Activated CD4-positive, alpha-beta T cell treated with anti-CD3 and anti-CD28 coated beads for 36 hours (primary cell): Measurements from ENCODE around the gene DLGAP4. TPM values are rescaled to one million over a fixed set of nuclear protein-coding genes. Genes with fewer than 3 reads are reported as not detected.

Experiments
- ATAC-seq: fragments of 200-7000 bp; cut with Tn5 transposase; one replicate; pipeline ENCODE4 v1.10.0; 2021; ENCODE audit warnings: mild to moderate bottlenecking, moderate library complexity
- CTCF ChIA-PET: fragments of 350-600 bp; sonication (Branson Sonifier 250); formaldehyde crosslinking; loops from one replicate; lab custom pipeline; 2021; ENCODE audit warnings: antibody characterized with exemption; lab: Charles Lee
- POLR2A ChIA-PET: fragments of 350-600 bp; sonication (Branson Sonifier 250); formaldehyde crosslinking; loops from one replicate; lab custom pipeline; 2021; ENCODE audit warnings: antibody characterized with exemption, inconsistent platforms; lab: Charles Lee
- DNase-seq: peaks from one replicate; pipeline ENCODE4 v3.0.0-alpha.2; 2020
- H3K27ac Mint-ChIP-seq: one replicate; pipeline ENCODE4 v1.8.0; 2021; ENCODE audit warnings: mixed read lengths
- H3K27me3 Mint-ChIP-seq: one replicate; pipeline ENCODE4 v1.8.0; 2021; ENCODE audit warnings: mixed read lengths
- H3K36me3 Mint-ChIP-seq: one replicate; pipeline ENCODE4 v1.8.0; 2021; ENCODE audit warnings: low read depth, mixed read lengths
- H3K4me1 Mint-ChIP-seq: one replicate; pipeline ENCODE4 v1.8.0; 2021; ENCODE audit warnings: mixed read lengths
- H3K4me3 Mint-ChIP-seq: one replicate; pipeline ENCODE4 v1.8.0; 2021; ENCODE audit warnings: mild to moderate bottlenecking, moderate library complexity, mixed read lengths
- H3K9me3 Mint-ChIP-seq: one replicate; pipeline ENCODE4 v1.8.0; 2021; ENCODE audit warnings: low read depth, mixed read lengths
- intact Hi-C, 2 experiments: fragments of 100-400 bp; cut with DNase I in 1 of 2; cut with micrococcal nuclease in 1 of 2; formaldehyde crosslinking; loops; one replicate each; pipeline versions ENCODE4 v1.14.2 to v1.15.1; 2022 to 2024; cut with DNase I, micrococcal nuclease
- total RNA-seq, 2 experiments: library from RNA; stranded (reverse); gene quantifications; one replicate each; pipeline ENCODE4 v1.2.3, GENCODE V29; 2021

DLGAP4 gene
- total RNA-seq, 2 experiments from 2014 or later, result 19.0 to 21.8 TPM

- CTCF ChIA-PET, result interaction anchor here (1.0 kb wide), 1 partner anchor 124 kb away, joined by 3 read pairs; no protein-coding TSS in a partner anchor
- Mint-ChIP-seq H3K27me3 (peaks cover 4% of the 10 kb centered on the region), H3K36me3 (no peaks in the 10 kb centered on the region), H3K27ac (no peak overlapping the region), H3K4me1 (no peaks in the 10 kb centered on the region), H3K9me3 (no peaks in the 10 kb centered on the region), H3K4me3 (no peak overlapping the region)
- intact Hi-C loops, result loop anchor here in 1 of 2 experiments (2.0 kb wide), 1 partner anchor 163 kb away; no protein-coding TSS in a partner anchor
- POLR2A ChIA-PET, result no interaction called here
- ATAC-seq (no peak), DNase-seq (no peak)
Observed at GRCh38 chr20:36275441-36276189, 30.5 kb upstream of the DLGAP4 start.

GRCh38 chr20:36277546-36277945 lies 28.6 kb upstream of the DLGAP4 start:
- Mint-ChIP-seq H3K9me3 (no peaks in the 10 kb centered on the region), H3K36me3 (no peaks in the 10 kb centered on the region), H3K27ac (no peak overlapping the region), H3K4me1 (no peaks in the 10 kb centered on the region), H3K4me3 (no peak overlapping the region), H3K27me3 (peaks cover 9% of the 10 kb centered on the region)
- POLR2A ChIA-PET, result no interaction called here
- no peak for ATAC-seq
- intact Hi-C loops, result no loop called here
- CTCF ChIA-PET, result no interaction called here
- DNase-seq, result no peak

- no peak overlapping the region for H3K27ac Mint-ChIP-seq
Observed at GRCh38 chr20:36279362-36279761, 26.8 kb upstream of the DLGAP4 start.

GRCh38 chr20:36279776-36280175 lies 26.4 kb upstream of the DLGAP4 start:
- Mint-ChIP-seq H3K9me3 (no peaks in the 10 kb centered on the region), H3K4me3 (no peak overlapping the region), H3K27ac (no peak overlapping the region), H3K27me3 (peaks cover 11% of the 10 kb centered on the region), H3K36me3 (no peaks in the 10 kb centered on the region), H3K4me1 (no peaks in the 10 kb centered on the region)
- ChIA-PET POLR2A (no interaction called here), CTCF (interaction anchor here (0.6 to 0.7 kb wide), 2 partner anchors 193 to 541 kb away, joined by 3 read pairs; no protein-coding TSS in a partner anchor)
- no peak for ATAC-seq
- no peak for DNase-seq
- intact Hi-C loops, result no loop called here

More at GRCh38 chr20:36279362-36279761, 26.8 kb upstream of the DLGAP4 start:
- ChIA-PET CTCF (interaction anchor here (0.6 to 0.7 kb wide), 2 partner anchors 193 to 541 kb away, joined by 3 read pairs; no protein-coding TSS in a partner anchor), POLR2A (no interaction called here)
- ATAC-seq (no peak), DNase-seq (no peak)
- intact Hi-C loops, result no loop called here
- Mint-ChIP-seq H3K27me3 (peaks cover 11% of the 10 kb centered on the region), H3K36me3 (no peaks in the 10 kb centered on the region), H3K4me3 (no peak overlapping the region), H3K9me3 (no peaks in the 10 kb centered on the region), H3K4me1 (no peaks in the 10 kb centered on the region)

GRCh38 chr20:36281785-36282380 lies 24.3 kb upstream of the DLGAP4 start:
- CTCF ChIA-PET, result interaction anchor here (0.6 kb wide), 1 partner anchor 8 kb away, joined by 4 read pairs; no protein-coding TSS in a partner anchor
- no peaks in the 10 kb centered on the region for H3K4me1 Mint-ChIP-seq

GRCh38 chr20:36284751-36285150 lies 21.4 kb upstream of the DLGAP4 start:
- Mint-ChIP-seq H3K4me1 (no peaks in the 10 kb centered on the region), H3K4me3 (no peak overlapping the region), H3K36me3 (no peaks in the 10 kb centered on the region), H3K9me3 (no peaks in the 10 kb centered on the region), H3K27ac (no peak overlapping the region), H3K27me3 (peaks cover 25% of the 10 kb centered on the region)
- no peak for ATAC-seq
- intact Hi-C loops, result no loop called here
- POLR2A ChIA-PET, result no interaction called here
- no peak for DNase-seq
- CTCF ChIA-PET, result no interaction called here

More at GRCh38 chr20:36281785-36282380, 24.3 kb upstream of the DLGAP4 start:
- ATAC-seq (no peak), DNase-seq (no peak)
- Mint-ChIP-seq H3K36me3 (no peaks in the 10 kb centered on the region), H3K27ac (no peak overlapping the region), H3K4me3 (no peak overlapping the region), H3K9me3 (no peaks in the 10 kb centered on the region), H3K27me3 (peaks cover 14% of the 10 kb centered on the region)
- POLR2A ChIA-PET, result interaction anchor here (0.7 kb wide), 1 partner anchor 9 kb away, joined by 4 read pairs; no protein-coding TSS in a partner anchor
- intact Hi-C loops, result no loop called here

GRCh38 chr20:36285746-36286447 lies 20.2 kb upstream of the DLGAP4 start:
- Mint-ChIP-seq H3K4me1 (no peaks in the 10 kb centered on the region), H3K27ac (no peak overlapping the region), H3K27me3 (peaks cover 23% of the 10 kb centered on the region), H3K36me3 (no peaks in the 10 kb centered on the region), H3K9me3 (no peaks in the 10 kb centered on the region), H3K4me3 (no peak overlapping the region)
- ATAC-seq, result no peak
- ChIA-PET CTCF (no interaction called here), POLR2A (no interaction called here)
- no peak for DNase-seq
- intact Hi-C loops, result no loop called here

- Mint-ChIP-seq H3K4me3 (no peak overlapping the region), H3K4me1 (no peaks in the 10 kb centered on the region), H3K27me3 (peaks cover 36% of the 10 kb centered on the region), H3K9me3 (no peaks in the 10 kb centered on the region), H3K27ac (no peak overlapping the region), H3K36me3 (no peaks in the 10 kb centered on the region)
- intact Hi-C loops, result no loop called here
- CTCF ChIA-PET, result no interaction called here
- ATAC-seq (no peak), DNase-seq (no peak)
- POLR2A ChIA-PET, result no interaction called here
Observed at GRCh38 chr20:36297656-36298055, 8.5 kb upstream of the DLGAP4 start.

GRCh38 chr20:36298061-36298460 lies 8.1 kb upstream of the DLGAP4 start:
- Mint-ChIP-seq H3K27ac (no peak overlapping the region), H3K4me3 (no peak overlapping the region), H3K4me1 (no peaks in the 10 kb centered on the region), H3K36me3 (no peaks in the 10 kb centered on the region), H3K9me3 (no peaks in the 10 kb centered on the region), H3K27me3 (peaks cover 36% of the 10 kb centered on the region)
- ChIA-PET POLR2A (no interaction called here), CTCF (no interaction called here)
- DNase-seq (no peak), ATAC-seq (no peak)
- intact Hi-C loops, result no loop called here

- H3K27ac Mint-ChIP-seq, result no peak overlapping the region
- H3K27me3 Mint-ChIP-seq, result peaks cover 44% of the 10 kb centered on the region
- ChIA-PET POLR2A (no interaction called here), CTCF (interaction anchor here (1.3 kb wide), 1 partner anchor 101 kb away, joined by 3 read pairs; no protein-coding TSS in a partner anchor)
- intact Hi-C loops, result no loop called here
- no peak overlapping the region for H3K4me3 Mint-ChIP-seq
- no peaks in the 10 kb centered on the region for H3K36me3 Mint-ChIP-seq
- ATAC-seq (no peak), DNase-seq (no peak)
- H3K9me3 Mint-ChIP-seq, result no peaks in the 10 kb centered on the region
- no peaks in the 10 kb centered on the region for H3K4me1 Mint-ChIP-seq
Observed at GRCh38 chr20:36298795-36299339, 7.3 kb upstream of the DLGAP4 start.

GRCh38 chr20:36299459-36299858 lies 6.7 kb upstream of the DLGAP4 start:
- H3K4me1 Mint-ChIP-seq, result no peaks in the 10 kb centered on the region
- ATAC-seq (no peak), DNase-seq (no peak)
- POLR2A ChIA-PET, result no interaction called here
- no peak overlapping the region for H3K27ac Mint-ChIP-seq
- CTCF ChIA-PET, result interaction anchor here (1.3 kb wide), 1 partner anchor 100 kb away, joined by 3 read pairs; no protein-coding TSS in a partner anchor
- no peaks in the 10 kb centered on the region for H3K36me3 Mint-ChIP-seq
- no peaks in the 10 kb centered on the region for H3K9me3 Mint-ChIP-seq
- peaks cover 49% of the 10 kb centered on the region for H3K27me3 Mint-ChIP-seq
- intact Hi-C loops, result no loop called here
- no peak overlapping the region for H3K4me3 Mint-ChIP-seq
